Uterus (tissue), 2 donors: Measurements from ENCODE around the gene PDE4B.

Experiments used
- POLR2A ChIP-seq, 2 donors: fragments of 450-650 bp; IDR thresholded peaks; one replicate each; pipeline ENCODE4 v1.6.1; 2016; ENCODE audit warnings: antibody characterized with exemption in 2 of 2, mild to moderate bottlenecking in 1 of 2, moderate library complexity in 1 of 2
- TF ChIP-seq, protein P1 (sequence below), 4 experiments: fragments of 200-600 bp in 2 of 4; fragments of 450-650 bp in 2 of 4; sonication (generic) in 2 of 4; IDR thresholded peaks; one replicate each; pipeline ENCODE4 v1.5.1; 2016 to 2019; ENCODE audit warnings: antibody characterized with exemption in 4 of 4, mild to moderate bottlenecking in 2 of 4, moderate library complexity in 1 of 4

DNA sequence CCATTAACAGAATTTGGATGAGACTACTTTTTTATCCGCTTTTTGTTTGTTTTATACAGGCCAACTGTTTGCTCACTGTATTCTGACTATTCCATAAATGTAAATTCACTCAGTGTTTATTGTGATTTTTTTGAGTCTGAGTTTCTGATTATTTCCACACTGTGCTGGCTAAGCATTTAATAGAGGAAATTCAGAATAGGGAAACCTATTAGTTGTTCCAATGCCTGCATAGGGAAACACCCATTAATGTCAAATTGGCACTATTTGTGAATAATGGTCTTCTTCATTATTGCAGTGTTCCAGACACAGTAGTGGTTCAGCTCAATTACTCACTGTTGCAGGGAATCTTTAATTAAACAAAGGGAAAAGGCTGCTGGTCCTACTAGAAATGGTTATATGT lies 566.6 kb downstream of the PDE4B start:
- TF ChIP-seq, protein P1, sequence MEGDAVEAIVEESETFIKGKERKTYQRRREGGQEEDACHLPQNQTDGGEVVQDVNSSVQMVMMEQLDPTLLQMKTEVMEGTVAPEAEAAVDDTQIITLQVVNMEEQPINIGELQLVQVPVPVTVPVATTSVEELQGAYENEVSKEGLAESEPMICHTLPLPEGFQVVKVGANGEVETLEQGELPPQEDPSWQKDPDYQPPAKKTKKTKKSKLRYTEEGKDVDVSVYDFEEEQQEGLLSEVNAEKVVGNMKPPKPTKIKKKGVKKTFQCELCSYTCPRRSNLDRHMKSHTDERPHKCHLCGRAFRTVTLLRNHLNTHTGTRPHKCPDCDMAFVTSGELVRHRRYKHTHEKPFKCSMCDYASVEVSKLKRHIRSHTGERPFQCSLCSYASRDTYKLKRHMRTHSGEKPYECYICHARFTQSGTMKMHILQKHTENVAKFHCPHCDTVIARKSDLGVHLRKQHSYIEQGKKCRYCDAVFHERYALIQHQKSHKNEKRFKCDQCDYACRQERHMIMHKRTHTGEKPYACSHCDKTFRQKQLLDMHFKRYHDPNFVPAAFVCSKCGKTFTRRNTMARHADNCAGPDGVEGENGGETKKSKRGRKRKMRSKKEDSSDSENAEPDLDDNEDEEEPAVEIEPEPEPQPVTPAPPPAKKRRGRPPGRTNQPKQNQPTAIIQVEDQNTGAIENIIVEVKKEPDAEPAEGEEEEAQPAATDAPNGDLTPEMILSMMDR (IDR thresholded peaks at IDR 0.05), result no peak
- TF ChIP-seq POLR2A (IDR thresholded peaks at IDR 0.05), result no peak
